Peyer's patch (tissue), 4 donors: ENCODE data around the gene SUMO1.

Source experiments
- CTCF ChIP-seq, 6 experiments: fragments of 450-650 bp in 4 of 6; fragments of 200-600 bp in 2 of 6; sonication (generic) in 1 of 6; IDR thresholded peaks; one replicate each; pipeline ENCODE4 v1.5.1; 2017 to 2019; ENCODE audit warnings: antibody characterized with exemption in 6 of 6, mild to moderate bottlenecking in 3 of 6, moderate library complexity in 1 of 6
- POLR2A ChIP-seq, 2 donors: fragments of 450-650 bp; IDR thresholded peaks; one replicate each; pipeline ENCODE4 v1.5.1; 2017; ENCODE audit warnings: antibody characterized with exemption in 2 of 2, mild to moderate bottlenecking in 2 of 2, moderate library complexity in 2 of 2

- no peak for TF ChIP-seq CTCF (IDR thresholded peaks at IDR 0.05)
- no peak for TF ChIP-seq POLR2A (IDR thresholded peaks at IDR 0.05)
Observed at GRCh38 chr2:202208526-202208925, 29.9 kb downstream of the SUMO1 start.
